GM12873 (cell line): ENCODE data around the gene CAPRIN1.

Experiments
- CTCF ChIP-seq: IDR thresholded peaks from 2 replicates; pipeline ENCODE4 v1.5.1; 2012; ENCODE audit warnings: low read depth, mild to moderate bottlenecking, moderate library complexity, low read length, control low read depth; ENCODE audit not compliant: insufficient read depth; ENCODE audit errors: missing control alignments

Gene CAPRIN1

GRCh38 chr11:34128824-34129223, 77.3 kb downstream of the CAPRIN1 start:
- no peak for TF ChIP-seq CTCF

GRCh38 chr11:34132261-34132965, 80.9 kb downstream of the CAPRIN1 start:
- no peak for TF ChIP-seq CTCF

- TF ChIP-seq CTCF = no peak
Observed at GRCh38 chr11:34134765-34135164, 83.2 kb downstream of the CAPRIN1 start.

GRCh38 chr11:34135439-34135838, 83.9 kb downstream of the CAPRIN1 start:
- no peak for TF ChIP-seq CTCF

GRCh38 chr11:34136420-34136819, 84.9 kb downstream of the CAPRIN1 start:
- no peak for TF ChIP-seq CTCF

- no peak for TF ChIP-seq CTCF
Observed at GRCh38 chr11:34139346-34139745, 87.8 kb downstream of the CAPRIN1 start.

GRCh38 chr11:34140149-34140548, 88.6 kb downstream of the CAPRIN1 start:
- no peak for TF ChIP-seq CTCF
